ENCODE results near the gene NGF. TPM values are rescaled to one million over a fixed set of nuclear protein-coding genes. Genes with fewer than 3 reads are reported as not detected.

Gene NGF
- total RNA-seq, 4 donors from 2014 or later = 2.9 to 7.5 (median 3.8) TPM

- H3K9me3 ChIP-seq = no peaks in the 10 kb centered on the region
- H3K27ac ChIP-seq (replicated peaks in 1 of 4) = no peak overlapping the region
- WGBS = 96% methylated on average over 2 of the region's 2 CpGs
- no peak overlapping the region for H3K4me3 ChIP-seq
- H3K27me3 ChIP-seq = no peaks in the 10 kb centered on the region
- H3K4me1 ChIP-seq = peaks cover 0 to 13% (median 5%) of the 10 kb centered on the region in 4 donors
- intact Hi-C loops (cut with DNase I) = no loop called here
- DNase-seq (ENCODE audit: extremely low spot score) = no peak
- H3K36me3 ChIP-seq = peaks cover 0 to 8% (median 0%) of the 10 kb centered on the region in 4 donors
- TF ChIP-seq POLR2A (IDR thresholded peaks at IDR 0.05; ENCODE audit: low read depth) (no peak), CTCF (IDR thresholded peaks at IDR 0.05) (no peak), POLR2AphosphoS5 (IDR thresholded peaks at IDR 0.05) (no peak), EP300 (IDR thresholded peaks at IDR 0.05) (no peak)
These were observed 41.1 kb downstream of the NGF start for GRCh38 chr1:115296981-115297380.

GRCh38 chr1:115295904-115296696 is 41.9 kb downstream of the NGF start:
- Histone ChIP-seq H3K4me1 (peaks cover 0 to 13% (median 0%) of the 10 kb centered on the region in 4 donors), H3K27me3 (no peaks in the 10 kb centered on the region), H3K36me3 (peaks cover 0 to 14% (median 2%) of the 10 kb centered on the region in 4 donors), H3K4me3 (no peak overlapping the region), H3K27ac (replicated peaks in 1 of 4) (no peak overlapping the region), H3K9me3 (no peaks in the 10 kb centered on the region)
- TF ChIP-seq CTCF (IDR thresholded peaks at IDR 0.05) (no peak), POLR2A (IDR thresholded peaks at IDR 0.05; ENCODE audit: low read depth) (no peak), EP300 (IDR thresholded peaks at IDR 0.05) (no peak), POLR2AphosphoS5 (IDR thresholded peaks at IDR 0.05) (no peak)
- intact Hi-C loops (cut with DNase I) = no loop called here
- DNase-seq (ENCODE audit: extremely low spot score) = no peak
- 89% methylated on average over 3 of the region's 3 CpGs for WGBS

GRCh38 chr1:115293899-115294298 is 44.1 kb downstream of the NGF start:
- Histone ChIP-seq H3K4me1 (peaks cover 0 to 8% (median 0%) of the 10 kb centered on the region in 4 donors), H3K27me3 (no peaks in the 10 kb centered on the region), H3K36me3 (peaks cover 0 to 14% (median 2%) of the 10 kb centered on the region in 4 donors), H3K4me3 (no peak overlapping the region), H3K27ac (replicated peaks in 1 of 4) (no peak overlapping the region), H3K9me3 (no peaks in the 10 kb centered on the region)
- 89% methylated on average over 1 of the region's 3 CpGs for WGBS
- DNase-seq (ENCODE audit: extremely low spot score) = no peak
- intact Hi-C loops (cut with DNase I) = no loop called here
- no peak for TF ChIP-seq CTCF (IDR thresholded peaks at IDR 0.05)
- TF ChIP-seq POLR2AphosphoS5 (IDR thresholded peaks at IDR 0.05) = no peak
- no peak for TF ChIP-seq POLR2A (IDR thresholded peaks at IDR 0.05; ENCODE audit: low read depth)
- TF ChIP-seq EP300 (IDR thresholded peaks at IDR 0.05) = no peak

GRCh38 chr1:115293006-115293405 is 45.0 kb downstream of the NGF start:
- no peak overlapping the region for H3K4me3 ChIP-seq
- TF ChIP-seq CTCF (IDR thresholded peaks at IDR 0.05) = no peak
- TF ChIP-seq POLR2AphosphoS5 (IDR thresholded peaks at IDR 0.05) = no peak
- TF ChIP-seq EP300 (IDR thresholded peaks at IDR 0.05) = no peak
- TF ChIP-seq POLR2A (IDR thresholded peaks at IDR 0.05; ENCODE audit: low read depth) = no peak
- WGBS = 100% methylated on average over 5 of the region's 5 CpGs
- H3K27ac ChIP-seq (replicated peaks in 1 of 4) = no peak overlapping the region
- peaks cover 0 to 8% (median 0%) of the 10 kb centered on the region in 4 donors for H3K4me1 ChIP-seq
- no peaks in the 10 kb centered on the region for H3K9me3 ChIP-seq
- no peak for DNase-seq (ENCODE audit: extremely low spot score)
- peaks cover 0 to 14% (median 2%) of the 10 kb centered on the region in 4 donors for H3K36me3 ChIP-seq
- H3K27me3 ChIP-seq = no peaks in the 10 kb centered on the region
- intact Hi-C loops (cut with DNase I) = no loop called here
